K562 (cell line): ENCODE data around the gene DAO. TPM values are rescaled to one million over a fixed set of nuclear protein-coding genes. Genes with fewer than 3 reads are reported as not detected.

Experiments used
- CEBPG ChIP-seq, 3 experiments: fragments of 200-800 bp in 1 of 3; sonication (Bioruptor generic) in 1 of 3; sonication (generic) in 1 of 3; formaldehyde crosslinking in 1 of 3; IDR thresholded peaks in 2 of 3; conservative IDR thresholded peaks in 1 of 3; 2 replicates each; pipeline versions ENCODE4 v1.6.1 to v1.8.0; 2016 to 2022; ENCODE audit warnings: missing compliant biosample characterization in 2 of 3, missing genetic modification characterization in 2 of 3, mild to moderate bottlenecking in 1 of 3, missing genetic modification reagents in 1 of 3
- EWSR1 ChIP-seq: fragments of 450-650 bp; IDR thresholded peaks from 2 replicates; pipeline ENCODE4 v1.6.1; 2018; ENCODE audit warnings: borderline replicate concordance, mild to moderate bottlenecking, low read depth, moderate library complexity; ENCODE audit not compliant: partially characterized antibody
- NBN ChIP-seq: fragments of 450-650 bp; IDR thresholded peaks from 2 replicates; pipeline ENCODE4 v1.6.1; 2016; ENCODE audit warnings: low read depth, mild to moderate bottlenecking
- NFIC ChIP-seq: fragments of 450-650 bp; IDR thresholded peaks from 2 replicates; pipeline ENCODE4 v1.6.1; 2017; ENCODE audit warnings: mild to moderate bottlenecking, inconsistent platforms
- TARDBP ChIP-seq: fragments of 450-650 bp; IDR thresholded peaks from 2 replicates; pipeline ENCODE4 v1.6.1; 2016
- TBP ChIP-seq: optimal IDR thresholded peaks from 2 replicates; pipeline ENCODE3; 2011; ENCODE audit warnings: low read depth, low read length, improper control_type of control experiment
- ZNF316 ChIP-seq: fragments of 450-650 bp; IDR thresholded peaks from 2 replicates; pipeline ENCODE4 v1.6.1; 2016
- ZNF41 ChIP-seq: fragments of 250-450 bp; sonication (Bioruptor Pico); conservative IDR thresholded peaks from 2 replicates; pipeline ENCODE4 v1.4.0; 2020; ENCODE audit warnings: mild to moderate bottlenecking
- polyA plus RNA-seq, 8 experiments: library from polyadenylated mRNA; depleted of rRNA in 4 of 8; stranded (reverse) in 5 of 8; unstranded in 3 of 8; fragments of >200 nt; fragmentation: Nextera tagmentation in 2 of 8; fragmentation: Illumina TruSeq in 1 of 8; extraction: Ambion mirVana in 2 of 8; extraction: Trizol in 1 of 8; gene quantifications; 2 replicates each; pipeline versions ENCODE4 v1.2.1 to v1.2.3, GENCODE V29; 2011 to 2014; ENCODE audit warnings: inconsistent platforms in 1 of 8, missing spikeins in 1 of 8
- total RNA-seq, 7 experiments: library from RNA; depleted of rRNA in 6 of 7; stranded (reverse); fragments of >200 nt in 6 of 7; fragmentation: Illumina TruSeq in 2 of 7; extraction: Trizol in 2 of 7; gene quantifications; 2 replicates each; pipeline versions ENCODE4 v1.2.1 to v1.2.3, GENCODE V29; 2011 to 2021; ENCODE audit warnings: low replicate concordance in 1 of 7
- TF ChIP-seq, protein P1 (sequence below): fragments of 250-450 bp; sonication (Bioruptor Pico); IDR thresholded peaks from 2 replicates; pipeline ENCODE4 v1.8.0; 2022; ENCODE audit warnings: inconsistent platforms
- TF ChIP-seq, protein P2 (sequence below): fragments of 450-650 bp; formaldehyde crosslinking; IDR thresholded peaks from 2 replicates; pipeline ENCODE4 v1.4.0; 2022; ENCODE audit warnings: mild to moderate bottlenecking, moderate library complexity
- TF ChIP-seq, protein P3 (sequence below): sonication (generic); formaldehyde crosslinking; IDR thresholded peaks from 2 replicates; pipeline ENCODE4 v1.8.1; 2023; ENCODE audit warnings: mild to moderate bottlenecking, missing genetic modification reagents, moderate library complexity
- TF ChIP-seq, protein P4 (sequence below): fragments of 250-450 bp; sonication (Bioruptor Pico); IDR thresholded peaks from 2 replicates; pipeline ENCODE4 v1.4.0; 2020
- TF ChIP-seq, protein P5 (sequence below): sonication (generic); formaldehyde crosslinking; IDR thresholded peaks from 2 replicates; pipeline ENCODE4 v1.8.0; 2022; ENCODE audit warnings: missing genetic modification reagents, mild to moderate bottlenecking, borderline replicate concordance

The DAO gene
- total and polyA plus RNA-seq, 9 of the 15 experiments (the other 6 are each of a cell fraction or from before 2014, with no cell fraction given): not detected

DNA sequence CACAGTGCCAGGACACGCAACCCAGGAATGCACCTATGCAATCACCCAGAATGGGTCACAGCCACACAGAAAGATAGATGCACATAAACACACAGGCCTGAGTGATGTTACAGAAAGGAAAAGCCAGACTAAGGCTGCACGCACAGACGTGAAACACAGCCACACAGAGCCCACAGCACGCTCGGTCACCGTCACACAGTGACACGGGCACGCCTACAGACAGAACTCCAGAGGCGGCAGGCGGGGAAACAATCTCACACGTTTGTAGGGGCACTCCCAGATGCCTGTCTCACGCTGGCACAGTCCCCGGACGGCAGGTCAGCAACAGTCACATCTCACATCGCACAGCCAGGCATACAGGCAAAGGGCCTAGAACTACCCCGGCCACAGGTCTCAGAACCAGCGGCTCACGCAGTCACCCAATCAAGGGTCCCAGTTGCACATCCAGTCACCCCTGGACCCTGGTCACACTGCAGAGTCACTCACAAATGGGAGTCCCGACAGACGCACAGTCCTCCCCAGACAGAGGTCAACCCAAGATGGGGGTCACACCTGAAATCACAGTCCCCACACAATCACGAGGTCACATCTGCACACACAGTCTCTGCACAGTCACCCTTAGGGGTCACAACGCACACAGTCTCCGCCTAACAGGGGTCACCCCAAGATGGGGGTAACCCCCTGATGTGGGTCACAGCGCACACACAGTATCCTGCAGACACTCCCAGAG is 23.3 kb upstream of the DAO start (continued):
- TF ChIP-seq, protein P1, sequence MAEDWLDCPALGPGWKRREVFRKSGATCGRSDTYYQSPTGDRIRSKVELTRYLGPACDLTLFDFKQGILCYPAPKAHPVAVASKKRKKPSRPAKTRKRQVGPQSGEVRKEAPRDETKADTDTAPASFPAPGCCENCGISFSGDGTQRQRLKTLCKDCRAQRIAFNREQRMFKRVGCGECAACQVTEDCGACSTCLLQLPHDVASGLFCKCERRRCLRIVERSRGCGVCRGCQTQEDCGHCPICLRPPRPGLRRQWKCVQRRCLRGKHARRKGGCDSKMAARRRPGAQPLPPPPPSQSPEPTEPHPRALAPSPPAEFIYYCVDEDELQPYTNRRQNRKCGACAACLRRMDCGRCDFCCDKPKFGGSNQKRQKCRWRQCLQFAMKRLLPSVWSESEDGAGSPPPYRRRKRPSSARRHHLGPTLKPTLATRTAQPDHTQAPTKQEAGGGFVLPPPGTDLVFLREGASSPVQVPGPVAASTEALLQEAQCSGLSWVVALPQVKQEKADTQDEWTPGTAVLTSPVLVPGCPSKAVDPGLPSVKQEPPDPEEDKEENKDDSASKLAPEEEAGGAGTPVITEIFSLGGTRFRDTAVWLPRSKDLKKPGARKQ (CRISPR knock-in tag): no peak
- TF ChIP-seq ZNF41 (CRISPR knock-in tag) (no peak), EWSR1 (no peak), TARDBP (no peak), CEBPG (CRISPR knock-in tag; IDR thresholded peaks at IDR 0.05) (peak; percentile 12; the same call in 1 of the 2 replicates), CEBPG (tag; conservative IDR thresholded peaks at IDR 0.05 in 1 of 2, IDR thresholded peaks at IDR 0.05 in 1 of 2) (no peak), NFIC (peak; percentile 5; the same call in 1 of the 2 replicates), TBP (no peak), ZNF316 (peak; percentile 46; the same call in 1 of the 2 replicates), NBN (0 out of 2 replicates have a peak, but pooled peaks have one; percentile 35)
- TF ChIP-seq, protein P2, sequence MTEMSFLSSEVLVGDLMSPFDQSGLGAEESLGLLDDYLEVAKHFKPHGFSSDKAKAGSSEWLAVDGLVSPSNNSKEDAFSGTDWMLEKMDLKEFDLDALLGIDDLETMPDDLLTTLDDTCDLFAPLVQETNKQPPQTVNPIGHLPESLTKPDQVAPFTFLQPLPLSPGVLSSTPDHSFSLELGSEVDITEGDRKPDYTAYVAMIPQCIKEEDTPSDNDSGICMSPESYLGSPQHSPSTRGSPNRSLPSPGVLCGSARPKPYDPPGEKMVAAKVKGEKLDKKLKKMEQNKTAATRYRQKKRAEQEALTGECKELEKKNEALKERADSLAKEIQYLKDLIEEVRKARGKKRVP (CRISPR knock-in tag): no peak
- TF ChIP-seq, protein P3, sequence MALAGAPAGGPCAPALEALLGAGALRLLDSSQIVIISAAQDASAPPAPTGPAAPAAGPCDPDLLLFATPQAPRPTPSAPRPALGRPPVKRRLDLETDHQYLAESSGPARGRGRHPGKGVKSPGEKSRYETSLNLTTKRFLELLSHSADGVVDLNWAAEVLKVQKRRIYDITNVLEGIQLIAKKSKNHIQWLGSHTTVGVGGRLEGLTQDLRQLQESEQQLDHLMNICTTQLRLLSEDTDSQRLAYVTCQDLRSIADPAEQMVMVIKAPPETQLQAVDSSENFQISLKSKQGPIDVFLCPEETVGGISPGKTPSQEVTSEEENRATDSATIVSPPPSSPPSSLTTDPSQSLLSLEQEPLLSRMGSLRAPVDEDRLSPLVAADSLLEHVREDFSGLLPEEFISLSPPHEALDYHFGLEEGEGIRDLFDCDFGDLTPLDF (CRISPR knock-in tag): no peak
- TF ChIP-seq, protein P4, sequence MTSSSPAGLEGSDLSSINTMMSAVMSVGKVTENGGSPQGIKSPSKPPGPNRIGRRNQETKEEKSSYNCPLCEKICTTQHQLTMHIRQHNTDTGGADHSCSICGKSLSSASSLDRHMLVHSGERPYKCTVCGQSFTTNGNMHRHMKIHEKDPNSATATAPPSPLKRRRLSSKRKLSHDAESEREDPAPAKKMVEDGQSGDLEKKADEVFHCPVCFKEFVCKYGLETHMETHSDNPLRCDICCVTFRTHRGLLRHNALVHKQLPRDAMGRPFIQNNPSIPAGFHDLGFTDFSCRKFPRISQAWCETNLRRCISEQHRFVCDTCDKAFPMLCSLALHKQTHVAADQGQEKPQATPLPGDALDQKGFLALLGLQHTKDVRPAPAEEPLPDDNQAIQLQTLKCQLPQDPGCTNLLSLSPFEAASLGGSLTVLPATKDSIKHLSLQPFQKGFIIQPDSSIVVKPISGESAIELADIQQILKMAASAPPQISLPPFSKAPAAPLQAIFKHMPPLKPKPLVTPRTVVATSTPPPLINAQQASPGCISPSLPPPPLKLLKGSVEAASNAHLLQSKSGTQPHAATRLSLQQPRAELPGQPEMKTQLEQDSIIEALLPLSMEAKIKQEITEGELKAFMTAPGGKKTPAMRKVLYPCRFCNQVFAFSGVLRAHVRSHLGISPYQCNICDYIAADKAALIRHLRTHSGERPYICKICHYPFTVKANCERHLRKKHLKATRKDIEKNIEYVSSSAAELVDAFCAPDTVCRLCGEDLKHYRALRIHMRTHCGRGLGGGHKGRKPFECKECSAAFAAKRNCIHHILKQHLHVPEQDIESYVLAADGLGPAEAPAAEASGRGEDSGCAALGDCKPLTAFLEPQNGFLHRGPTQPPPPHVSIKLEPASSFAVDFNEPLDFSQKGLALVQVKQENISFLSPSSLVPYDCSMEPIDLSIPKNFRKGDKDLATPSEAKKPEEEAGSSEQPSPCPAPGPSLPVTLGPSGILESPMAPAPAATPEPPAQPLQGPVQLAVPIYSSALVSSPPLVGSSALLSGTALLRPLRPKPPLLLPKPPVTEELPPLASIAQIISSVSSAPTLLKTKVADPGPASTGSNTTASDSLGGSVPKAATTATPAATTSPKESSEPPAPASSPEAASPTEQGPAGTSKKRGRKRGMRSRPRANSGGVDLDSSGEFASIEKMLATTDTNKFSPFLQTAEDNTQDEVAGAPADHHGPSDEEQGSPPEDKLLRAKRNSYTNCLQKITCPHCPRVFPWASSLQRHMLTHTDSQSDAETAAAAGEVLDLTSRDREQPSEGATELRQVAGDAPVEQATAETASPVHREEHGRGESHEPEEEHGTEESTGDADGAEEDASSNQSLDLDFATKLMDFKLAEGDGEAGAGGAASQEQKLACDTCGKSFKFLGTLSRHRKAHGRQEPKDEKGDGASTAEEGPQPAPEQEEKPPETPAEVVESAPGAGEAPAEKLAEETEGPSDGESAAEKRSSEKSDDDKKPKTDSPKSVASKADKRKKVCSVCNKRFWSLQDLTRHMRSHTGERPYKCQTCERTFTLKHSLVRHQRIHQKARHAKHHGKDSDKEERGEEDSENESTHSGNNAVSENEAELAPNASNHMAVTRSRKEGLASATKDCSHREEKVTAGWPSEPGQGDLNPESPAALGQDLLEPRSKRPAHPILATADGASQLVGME (CRISPR knock-in tag): 0 out of 2 replicates have a peak, but pooled peaks have one; percentile 25
- TF ChIP-seq, protein P5, sequence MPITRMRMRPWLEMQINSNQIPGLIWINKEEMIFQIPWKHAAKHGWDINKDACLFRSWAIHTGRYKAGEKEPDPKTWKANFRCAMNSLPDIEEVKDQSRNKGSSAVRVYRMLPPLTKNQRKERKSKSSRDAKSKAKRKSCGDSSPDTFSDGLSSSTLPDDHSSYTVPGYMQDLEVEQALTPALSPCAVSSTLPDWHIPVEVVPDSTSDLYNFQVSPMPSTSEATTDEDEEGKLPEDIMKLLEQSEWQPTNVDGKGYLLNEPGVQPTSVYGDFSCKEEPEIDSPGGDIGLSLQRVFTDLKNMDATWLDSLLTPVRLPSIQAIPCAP: no peak
